Measurements from ENCODE around the gene AKAP5.
"Not testable (repeated sequence)": the region's sequence is repeated elsewhere in the genome, so short reads cannot be mapped to it uniquely, and the experiment has no call there.

Gene AKAP5

GRCh38 chr14:64503434-64504309, 38.4 kb downstream of the AKAP5 start, which contains the start of gene ZBTB25:
TSS of gene ZBTB25 (minus strand) at chr14:64503838. CDS start at chr14:64490533, 13,305 bp downstream.
- peak; percentile 94 for DNase-seq

DNA sequence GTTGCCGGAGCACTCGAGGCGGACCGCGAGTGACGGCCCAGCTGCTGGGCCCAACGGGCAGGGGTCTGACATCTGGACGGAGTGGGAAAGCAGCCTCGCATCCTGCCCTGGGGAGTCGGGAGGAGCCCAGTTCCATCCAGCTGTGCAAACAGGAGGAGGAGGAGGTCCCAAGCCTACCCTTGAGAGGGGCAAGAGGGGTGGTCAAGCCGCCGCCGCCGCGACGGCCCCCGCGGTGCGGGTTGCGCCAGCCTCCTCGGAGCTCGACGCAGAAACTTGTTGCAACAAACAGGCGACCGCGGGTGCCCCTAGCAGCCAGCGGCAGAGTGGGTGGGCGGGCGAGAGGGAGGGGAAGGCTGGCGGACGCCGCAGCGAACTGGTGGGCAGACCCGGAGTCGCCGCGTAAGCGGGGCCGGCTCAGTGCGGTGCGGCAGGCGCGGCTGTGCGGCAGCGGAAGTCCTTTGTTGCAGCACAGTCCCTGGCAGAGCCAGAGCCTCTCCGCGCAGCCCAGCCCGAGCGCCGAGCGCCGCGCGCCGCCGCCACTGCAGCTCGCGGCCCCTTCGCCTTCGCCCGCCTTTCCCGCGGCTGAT, 39.1 kb downstream of the AKAP5 start, which contains the start of gene ZBTB1:
Gene ZBTB1 (plus strand): TSS at position 461 of the 587 bp plus-strand sequence. CDS start 16,735 bp downstream, outside the sequence.
- peak; percentile 90 for DNase-seq

- peak; percentile 88 for DNase-seq
Observed at GRCh38 chr14:64504897-64505794, 39.8 kb downstream of the AKAP5 start.

GRCh38 chr14:64506721-64507120, 41.4 kb downstream of the AKAP5 start:
- DNase-seq = no peak

GRCh38 chr14:64507376-64508156, 42.3 kb downstream of the AKAP5 start:
- DNase-seq = peak; percentile 56

DNA sequence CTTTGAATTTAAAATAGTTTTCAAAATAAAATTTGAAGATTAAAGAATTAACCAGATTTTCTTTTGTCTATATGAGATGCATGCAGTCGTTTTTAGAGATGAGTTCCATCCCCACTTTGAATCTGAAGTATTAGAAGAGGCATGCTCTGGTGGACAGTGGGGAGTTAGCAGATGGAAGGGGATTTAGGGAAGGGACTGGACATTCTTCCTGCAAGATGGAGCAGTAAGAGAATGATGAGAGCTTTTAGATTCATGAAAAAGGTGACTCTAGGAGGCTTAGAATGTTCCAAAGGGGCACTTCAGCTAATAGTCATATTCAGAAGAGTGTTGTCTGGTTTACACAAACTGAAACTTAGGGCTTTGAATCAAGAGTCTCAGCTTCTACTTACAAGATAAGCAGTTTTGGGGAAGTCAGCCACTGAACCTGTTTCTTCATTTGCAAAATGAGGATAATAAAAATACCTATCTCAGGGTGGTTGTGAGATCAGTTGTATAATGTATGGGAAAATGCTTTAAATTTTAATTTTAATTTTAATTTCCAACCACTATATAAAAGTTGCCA, 43.0 kb downstream of the AKAP5 start:
- DNase-seq = no peak

DNA sequence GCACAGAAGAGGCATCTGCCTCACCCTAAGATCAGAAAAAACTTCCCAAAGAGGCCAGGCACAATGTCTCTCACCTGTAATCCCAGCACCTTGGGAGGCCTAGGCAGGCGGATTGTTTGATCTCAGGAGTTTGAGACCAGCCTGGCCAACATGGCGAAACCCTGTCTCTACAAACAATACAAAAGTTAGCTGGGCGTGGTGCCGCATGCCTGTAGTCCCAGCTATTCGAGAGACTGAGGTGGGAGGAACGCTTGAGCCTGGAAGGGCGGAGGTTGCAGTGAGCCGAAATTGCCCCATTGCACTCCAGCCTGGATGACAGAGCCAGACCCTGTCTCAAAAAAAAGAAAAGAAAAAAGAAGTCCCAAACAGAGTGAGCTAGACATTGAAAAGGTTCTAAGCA, 43.7 kb downstream of the AKAP5 start:
- DNase-seq = no peak

DNA sequence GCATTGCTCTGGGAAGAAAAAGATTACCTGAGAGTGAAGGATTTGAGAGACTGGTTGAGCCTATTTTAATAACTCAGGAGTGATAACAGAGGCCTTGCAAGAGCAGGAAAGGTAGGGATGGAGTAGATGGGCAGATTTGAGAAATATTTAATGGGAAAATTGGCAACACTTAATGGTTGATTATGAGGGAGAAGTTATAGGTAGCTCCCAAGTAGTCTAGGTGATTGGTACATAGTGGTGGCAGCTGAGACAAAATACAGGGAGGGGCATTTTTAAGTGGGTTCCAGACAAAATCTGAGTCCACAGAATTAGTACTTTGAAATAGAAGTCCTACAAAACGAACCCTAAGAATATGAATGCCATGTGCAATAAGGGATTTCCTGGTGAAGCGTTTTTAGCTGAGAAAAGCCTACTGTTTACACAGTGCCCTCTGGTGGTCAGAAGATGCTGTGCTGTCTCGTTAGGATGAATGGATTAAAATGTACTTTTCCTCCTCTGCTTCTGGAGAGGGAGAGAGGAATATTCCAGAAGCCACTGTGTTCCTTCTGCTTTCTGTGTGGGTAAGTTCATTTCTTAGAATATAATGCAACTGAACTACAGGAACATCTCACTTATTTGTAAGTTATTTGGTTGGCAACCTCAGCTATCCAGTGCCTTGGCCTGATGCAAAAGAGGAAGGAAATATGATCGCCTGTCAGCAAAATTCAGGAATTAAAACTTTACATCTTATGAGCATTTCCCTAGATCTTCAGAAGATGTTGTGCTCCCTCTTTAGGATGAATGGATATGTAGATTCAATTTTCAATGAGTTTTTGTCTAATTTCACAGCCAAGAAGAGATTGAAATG, 45.7 kb downstream of the AKAP5 start:
- peak; percentile 75 for DNase-seq

GRCh38 chr14:64513271-64513670, 48.0 kb downstream of the AKAP5 start:
- no peak for DNase-seq

- DNase-seq = no peak
Observed at GRCh38 chr14:64515053-64515452, 49.8 kb downstream of the AKAP5 start.

DNA sequence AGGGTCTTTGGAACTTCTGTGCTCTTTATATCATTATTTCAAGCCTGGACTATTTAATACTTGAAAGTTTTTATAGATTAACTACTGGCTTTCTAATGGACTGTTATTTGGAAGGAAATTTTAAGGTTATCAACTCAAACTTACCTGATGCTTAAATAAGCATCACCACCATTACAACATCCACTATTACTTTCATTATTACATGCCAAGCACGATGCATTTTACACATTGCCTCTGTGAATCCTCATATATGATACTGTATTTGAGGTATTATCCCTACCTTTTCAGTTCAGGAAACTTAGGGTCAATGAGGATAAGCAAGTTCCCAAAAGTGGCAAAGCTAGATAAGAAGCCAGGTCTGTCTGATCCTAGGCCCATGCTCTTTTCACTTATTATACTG, 51.7 kb downstream of the AKAP5 start:
- no peak for DNase-seq

DNA sequence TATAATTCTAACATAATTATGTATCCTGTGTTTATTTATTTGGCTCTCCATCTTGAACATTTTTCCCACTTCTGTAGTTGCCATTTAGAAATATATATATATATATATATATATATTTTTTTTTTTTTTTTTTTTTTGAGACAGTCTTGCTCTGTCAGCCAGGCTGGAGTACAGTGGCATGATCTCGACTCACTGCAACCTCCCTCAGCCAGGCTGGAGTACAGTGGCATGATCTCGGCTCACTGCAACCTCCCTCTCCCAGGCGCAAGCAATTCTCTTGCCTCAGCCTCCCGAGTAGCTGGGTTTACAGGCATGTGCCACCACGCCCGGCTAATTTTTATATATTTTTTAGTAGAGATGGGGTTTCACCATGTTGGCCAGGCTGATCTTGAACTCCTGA, 52.4 kb downstream of the AKAP5 start:
- not testable (repeated sequence) for DNase-seq

DNA sequence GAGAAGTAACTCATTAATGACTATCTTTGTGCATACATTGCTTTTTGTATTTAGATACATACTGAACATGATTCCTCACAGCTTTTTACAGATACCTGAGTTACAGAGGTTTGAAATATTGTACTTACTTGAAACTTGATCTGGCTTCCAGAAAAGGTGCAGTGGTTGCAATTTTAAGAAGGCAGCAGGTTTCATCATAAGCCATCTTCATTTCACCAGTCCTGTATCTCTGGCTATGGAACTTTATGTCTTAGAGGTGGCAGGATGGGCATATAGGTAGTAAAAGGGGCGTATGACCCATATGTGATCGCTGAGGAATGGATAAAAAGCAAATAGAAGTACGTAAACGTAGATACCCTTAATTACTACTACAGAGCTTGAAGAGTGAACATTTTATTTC, 52.9 kb downstream of the AKAP5 start:
- DNase-seq = no peak

DNA sequence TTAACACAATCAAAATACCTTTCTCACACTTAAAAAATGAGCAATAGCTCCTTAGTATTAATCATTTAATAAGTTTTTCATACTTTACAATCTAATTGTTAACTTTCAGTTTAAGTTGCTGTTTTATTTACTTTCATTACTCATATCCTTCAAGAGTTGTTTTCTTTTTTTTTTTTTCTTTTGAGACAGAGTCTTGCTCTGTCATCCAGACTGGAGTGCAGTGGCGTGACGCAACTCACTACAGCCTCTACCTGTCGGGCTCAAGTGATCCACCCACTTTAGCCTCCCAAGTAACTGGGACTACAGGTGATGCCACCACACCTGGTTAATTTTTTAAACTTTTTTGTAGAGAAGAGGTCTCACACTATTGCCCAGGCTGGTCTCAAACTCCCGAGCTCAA, 55.4 kb downstream of the AKAP5 start:
- DNase-seq = no peak

- DNase-seq = no peak
Observed at GRCh38 chr14:64522591-64523355, 57.5 kb downstream of the AKAP5 start.
